Endothelial cell of hepatic sinusoid (primary cell): ENCODE measurements around the gene SMYD3.

ENCODE experiments used
- in situ Hi-C: cut with HindIII; loops from 2 replicates; pipeline ENCODE4 v1.10.0; 2017; ENCODE audit warnings: low sequenced_read_pairs

The SMYD3 gene

DNA sequence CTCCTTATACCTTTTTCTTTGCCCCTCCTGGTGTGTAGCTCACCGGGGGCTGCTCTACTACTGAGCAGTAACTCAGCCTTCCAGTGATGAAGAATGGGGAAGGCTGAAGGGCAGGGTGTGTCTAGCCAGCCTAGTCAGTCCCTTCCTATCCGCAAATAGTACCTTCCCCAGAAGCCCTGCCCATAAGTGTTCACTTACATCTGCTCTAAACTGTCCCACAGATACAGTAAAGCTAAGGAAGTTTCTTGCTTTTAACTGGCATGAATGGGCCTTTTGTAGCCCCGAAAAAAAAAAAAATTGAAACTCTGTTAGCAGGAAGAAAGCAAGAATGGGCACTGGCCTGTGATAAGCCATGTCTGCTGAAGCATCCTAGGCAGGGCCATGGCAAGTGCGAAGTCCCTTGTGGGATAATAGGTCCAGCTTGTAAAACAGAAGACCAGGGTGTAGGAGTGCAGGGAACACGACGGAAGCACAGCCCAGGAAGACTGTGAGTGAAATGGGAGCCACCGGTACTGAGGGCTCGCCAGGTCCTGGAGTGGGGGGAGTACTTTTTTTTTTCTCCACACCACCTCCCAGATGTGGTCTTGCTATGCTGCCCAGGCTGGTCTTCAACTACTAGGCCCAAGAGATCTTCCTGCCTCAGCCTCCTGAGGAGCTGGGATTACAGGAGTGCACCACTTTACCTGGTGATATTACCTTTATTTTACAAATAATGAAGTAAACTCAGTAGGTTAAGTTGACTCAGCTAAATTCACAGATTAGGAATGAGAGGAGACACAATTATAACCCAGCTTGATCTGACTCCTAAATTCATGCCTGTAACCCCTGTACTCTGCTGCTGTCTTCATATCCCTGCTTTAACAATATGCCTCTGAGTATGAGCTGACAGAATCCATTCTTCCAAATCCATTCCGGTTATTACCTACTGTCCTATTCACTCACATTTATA, 347.5 kb downstream of the SMYD3 start:
- in situ Hi-C loops: no loop called here

DNA sequence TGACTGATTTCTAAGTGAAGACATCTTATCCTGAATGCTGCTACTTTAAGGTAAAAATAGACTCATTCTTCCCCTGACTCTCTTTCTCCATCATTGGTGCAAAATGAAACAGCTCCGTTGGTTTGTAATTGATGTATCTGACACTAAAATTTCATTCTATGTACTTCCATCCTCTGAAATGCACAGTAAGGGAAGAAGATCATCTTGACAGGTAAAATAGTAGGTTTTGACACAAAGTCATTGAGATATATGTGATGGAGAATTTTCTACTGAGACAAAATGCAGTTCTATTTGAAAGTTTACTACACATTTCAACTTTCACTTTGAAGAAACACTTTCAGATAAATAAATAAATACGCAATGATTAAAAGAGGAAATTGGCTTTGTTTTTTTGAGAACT, 348.9 kb downstream of the SMYD3 start:
- in situ Hi-C loops: no loop called here

DNA sequence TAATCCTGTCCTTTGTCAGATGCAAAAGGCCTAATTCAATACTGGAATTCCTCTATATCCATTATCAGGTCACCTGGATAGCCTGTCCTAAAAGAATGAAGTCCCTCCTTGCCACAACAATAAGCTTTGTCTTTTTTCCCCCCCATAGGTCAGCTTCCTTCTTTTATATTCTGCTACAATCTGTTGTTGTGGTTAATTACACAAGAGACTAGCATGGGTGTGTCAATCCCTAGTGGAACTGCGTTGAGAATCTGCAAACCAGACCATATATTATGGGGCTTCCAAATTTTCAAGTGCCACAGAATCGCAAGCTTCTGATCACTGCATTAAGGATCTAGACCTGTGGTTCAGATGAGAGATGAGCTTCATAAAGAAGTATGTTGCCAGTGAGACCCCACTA, 349.6 kb downstream of the SMYD3 start:
- in situ Hi-C loops: no loop called here

DNA sequence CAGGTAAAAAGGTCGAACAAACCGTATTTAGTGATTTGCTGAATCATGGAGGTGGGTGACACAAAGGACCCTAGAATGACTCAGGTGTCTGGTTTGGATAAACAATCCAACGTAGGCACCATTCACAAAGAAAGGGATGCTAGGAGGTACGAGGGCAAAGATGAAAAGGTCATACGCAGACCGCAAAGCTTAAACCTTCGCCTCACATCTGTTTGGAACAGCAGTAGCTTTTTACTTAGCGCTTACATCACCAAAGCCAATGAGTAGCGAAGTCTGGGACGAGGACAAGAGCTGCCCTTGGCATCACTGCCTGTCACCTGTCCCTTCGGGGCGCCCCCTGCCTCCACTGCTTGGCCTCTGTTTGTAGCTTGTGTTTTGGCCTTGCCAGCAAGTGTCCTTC, 350.2 kb downstream of the SMYD3 start:
- in situ Hi-C loops: no loop called here

DNA sequence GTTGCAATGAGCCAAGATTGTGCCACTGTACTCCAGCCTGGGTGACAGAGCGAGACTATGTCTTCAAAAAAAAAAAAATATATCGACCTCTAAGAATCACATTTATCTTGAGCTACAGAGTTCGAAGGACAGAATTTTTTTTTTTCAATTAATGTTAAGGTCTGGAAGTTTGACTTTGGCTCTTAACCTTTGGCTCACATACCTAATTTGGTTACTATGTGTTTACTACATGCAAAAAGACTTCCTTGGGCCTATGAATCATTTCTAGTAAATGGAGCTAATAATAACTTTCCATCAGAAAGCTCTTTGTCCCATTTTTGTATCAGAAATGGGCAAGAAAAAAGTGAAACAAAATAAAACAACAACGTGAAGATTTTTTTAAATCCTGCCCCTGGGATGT, 351.2 kb downstream of the SMYD3 start:
- in situ Hi-C loops: no loop called here

DNA sequence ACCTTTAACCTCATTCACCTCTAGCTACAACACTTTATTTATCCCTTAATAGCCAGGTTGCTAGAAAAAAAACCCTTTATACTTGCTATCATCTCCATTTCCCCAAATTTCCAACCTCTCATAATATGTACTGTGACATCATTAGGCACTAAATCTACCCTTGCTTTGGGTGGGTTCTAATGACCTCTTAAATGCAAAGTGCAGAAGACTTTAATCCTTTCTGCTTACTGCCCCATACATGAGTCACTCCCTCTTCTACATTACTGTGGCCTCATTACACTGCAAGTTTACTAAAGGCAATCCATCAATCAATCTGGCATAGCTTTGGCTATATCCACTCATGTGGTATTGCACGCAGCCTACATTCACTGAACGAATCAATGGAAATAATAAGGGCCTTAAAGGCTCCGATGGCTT, 353.3 kb downstream of the SMYD3 start:
- in situ Hi-C loops: no loop called here

DNA sequence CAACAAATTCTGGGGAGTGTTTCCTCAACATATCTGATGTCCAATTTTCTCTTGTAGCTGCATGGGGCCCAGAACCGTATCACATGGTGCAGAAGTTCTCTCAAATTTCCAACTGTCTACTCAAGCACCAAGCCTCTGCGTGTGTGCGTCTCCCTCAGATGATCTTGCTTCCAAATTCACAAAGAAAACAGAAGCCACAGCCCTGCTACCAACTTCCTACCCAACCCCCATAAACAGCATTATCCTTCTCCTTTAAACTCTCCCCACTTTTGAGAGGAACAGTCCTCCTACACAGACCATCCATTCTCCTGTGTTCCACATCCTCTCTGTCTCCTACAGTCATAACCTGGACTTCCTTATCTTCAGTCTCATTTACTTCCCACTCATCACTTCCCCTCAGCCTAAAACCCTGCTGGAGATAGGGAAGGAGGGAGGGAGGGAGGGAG, 354.1 kb downstream of the SMYD3 start:
- in situ Hi-C loops: no loop called here

DNA sequence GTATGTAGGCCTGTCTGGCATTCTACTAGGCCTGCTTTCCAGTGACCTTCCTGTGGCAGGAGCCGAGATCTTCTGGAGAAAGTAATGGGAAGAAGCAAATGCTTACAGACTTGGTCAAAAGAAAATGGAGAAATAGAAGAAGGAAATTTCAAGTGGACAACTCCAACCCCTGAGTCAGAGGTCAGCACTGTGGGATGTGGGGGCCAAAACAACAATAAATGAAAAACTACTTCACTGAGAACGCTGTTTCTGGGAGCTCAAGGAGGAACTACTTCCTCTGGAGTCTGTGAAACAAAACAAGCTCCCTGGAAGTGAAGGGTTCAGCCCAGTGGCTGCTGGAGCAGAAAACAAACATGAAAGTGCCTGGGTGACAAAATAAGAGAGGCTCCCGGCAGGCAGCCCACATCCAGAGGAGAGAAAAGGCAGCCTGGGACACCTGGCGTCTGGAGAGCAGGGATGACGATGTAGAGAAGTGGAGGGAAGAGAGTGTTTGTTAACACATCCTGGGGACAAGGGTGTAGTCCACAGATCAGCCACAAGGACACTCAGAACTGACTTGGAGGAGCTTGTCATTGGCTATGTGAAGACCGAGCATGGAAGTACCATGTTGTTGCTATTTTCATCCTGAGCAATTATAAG, 355.2 kb downstream of the SMYD3 start:
- in situ Hi-C loops: no loop called here

DNA sequence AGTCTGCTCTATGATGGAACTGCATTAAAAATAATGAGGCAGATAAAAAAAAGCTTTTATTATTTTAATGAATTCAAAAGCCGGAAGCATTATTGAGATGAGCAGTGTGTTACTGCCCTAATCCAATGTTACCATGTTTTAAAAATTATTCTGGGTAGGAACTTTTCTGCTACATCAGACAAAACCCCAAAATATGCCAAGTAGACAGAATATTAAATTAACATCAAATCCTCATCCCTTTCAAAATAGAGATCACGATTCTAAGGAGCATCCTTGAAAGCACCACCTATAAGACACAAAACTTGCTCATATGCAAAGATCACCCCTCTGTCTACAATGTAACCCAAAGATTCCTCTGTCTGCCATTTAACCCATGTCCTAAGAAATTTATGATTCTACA, 357.5 kb downstream of the SMYD3 start:
- in situ Hi-C loops: no loop called here

DNA sequence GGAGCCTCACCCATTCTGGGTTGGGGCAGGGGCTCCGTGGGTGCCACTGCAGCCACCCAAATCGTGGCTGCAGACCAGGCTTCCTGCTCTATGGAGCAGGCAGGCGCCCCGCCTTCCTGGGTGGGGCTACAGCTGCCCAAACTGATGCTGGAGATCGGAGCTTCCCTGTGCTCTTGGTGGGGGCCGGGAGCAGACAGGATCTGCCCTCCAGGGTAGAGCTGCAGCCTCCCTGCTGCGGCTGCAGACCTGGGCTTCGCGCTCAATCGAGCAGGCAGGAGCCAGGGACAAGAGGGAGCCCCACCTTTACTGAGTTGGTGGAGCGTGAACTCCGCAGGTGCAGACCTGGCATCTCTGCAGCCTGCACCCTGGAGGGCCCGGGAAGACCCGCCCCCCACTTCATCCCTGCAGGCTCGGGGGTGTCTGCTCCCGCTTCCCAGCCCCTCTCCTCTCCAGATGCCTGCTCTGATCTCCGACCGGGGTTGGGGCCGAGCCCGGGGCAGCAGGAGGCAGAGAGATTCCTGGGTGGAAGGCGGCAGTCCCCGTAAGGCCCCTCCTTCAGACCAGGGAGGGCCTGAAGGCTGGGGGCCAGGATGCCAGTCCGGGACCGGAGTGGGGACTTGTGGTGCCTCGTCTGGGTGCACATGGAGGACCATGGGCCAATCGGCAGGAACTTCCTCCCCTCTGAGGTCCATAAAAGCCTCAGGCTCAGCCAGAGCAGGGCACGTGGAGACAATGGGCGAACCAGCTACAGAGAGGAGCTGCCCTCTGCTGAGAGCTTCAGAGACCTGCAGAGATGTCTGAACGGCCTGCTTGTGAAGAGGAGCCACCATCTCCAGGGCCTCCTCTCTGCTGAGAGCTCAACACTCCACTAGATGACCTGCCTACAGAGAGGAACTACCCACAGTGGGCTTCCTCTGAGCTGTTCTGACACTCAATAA, 359.3 kb downstream of the SMYD3 start:
- in situ Hi-C loops: no loop called here

DNA sequence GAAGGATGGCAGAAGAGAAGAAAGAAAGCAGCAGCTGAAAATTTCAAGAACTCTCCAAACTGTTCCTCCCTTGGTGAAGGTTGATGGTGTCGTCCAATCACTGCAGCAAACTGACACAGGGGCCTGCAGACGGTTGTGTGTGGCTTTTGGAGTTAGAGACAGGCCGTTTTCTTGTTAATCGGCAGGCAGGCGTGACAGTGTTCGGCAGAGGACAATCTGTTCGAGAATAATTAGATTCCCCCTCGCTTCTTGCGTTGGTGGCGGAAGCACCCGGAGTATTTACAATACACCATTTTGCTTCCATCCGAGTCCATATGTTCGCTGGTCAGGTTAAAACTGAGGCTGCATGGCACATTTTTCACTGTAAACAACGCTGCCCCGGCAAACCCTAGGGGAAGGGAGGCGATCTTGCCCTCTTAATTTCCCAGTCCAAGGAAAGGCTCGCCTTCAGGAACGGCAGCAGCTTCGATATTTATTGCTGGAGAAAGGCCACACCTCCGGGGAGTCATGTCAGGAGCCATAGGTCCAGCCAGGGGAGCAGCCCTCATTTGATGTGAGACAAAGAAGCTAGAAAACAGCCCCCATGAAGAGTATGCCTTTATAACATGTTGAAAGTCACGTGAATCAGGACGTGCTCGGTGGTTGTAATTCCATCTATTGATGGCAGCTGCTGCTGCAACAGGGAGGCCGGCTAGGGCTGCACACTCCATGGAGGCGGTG, 360.1 kb downstream of the SMYD3 start:
- in situ Hi-C loops: no loop called here

DNA sequence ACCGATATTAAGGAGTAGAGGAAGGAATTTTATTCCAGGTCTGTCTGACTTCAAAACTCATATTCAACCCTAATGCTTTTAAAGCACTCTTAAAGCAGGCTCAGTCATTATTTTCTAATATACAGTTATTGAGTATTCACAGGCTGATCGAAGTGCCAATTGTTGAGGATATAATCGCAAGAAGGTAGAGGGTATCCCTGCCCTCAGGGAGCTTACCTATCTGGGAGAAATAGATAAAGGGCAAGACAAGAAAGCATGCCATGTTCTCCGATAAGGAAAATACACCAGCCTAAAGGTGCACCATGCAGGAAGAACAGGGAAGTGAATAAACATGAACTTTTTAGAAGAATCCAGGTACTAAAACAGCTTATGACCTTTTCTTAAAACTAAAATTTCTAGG, 361.2 kb downstream of the SMYD3 start:
- in situ Hi-C loops: no loop called here

DNA sequence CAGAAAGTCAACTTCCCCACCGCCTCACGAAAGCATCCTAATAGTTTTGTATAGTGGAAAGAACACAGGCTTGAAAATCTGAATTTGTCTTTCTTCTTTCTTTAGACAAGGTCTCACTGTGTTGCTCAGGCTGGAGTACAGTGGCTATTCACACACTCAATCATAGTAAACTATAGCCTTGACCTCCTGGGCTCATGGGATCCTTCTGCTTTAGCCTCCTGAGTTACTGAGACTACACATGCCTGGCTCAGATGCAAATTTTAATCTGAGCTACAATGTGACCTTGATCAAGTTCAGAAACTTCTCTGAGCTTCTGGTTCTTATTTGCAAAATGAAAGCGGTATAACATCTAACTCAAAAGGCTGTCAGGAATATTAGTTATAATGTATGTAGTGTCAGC, 362.1 kb downstream of the SMYD3 start:
- in situ Hi-C loops: no loop called here

DNA sequence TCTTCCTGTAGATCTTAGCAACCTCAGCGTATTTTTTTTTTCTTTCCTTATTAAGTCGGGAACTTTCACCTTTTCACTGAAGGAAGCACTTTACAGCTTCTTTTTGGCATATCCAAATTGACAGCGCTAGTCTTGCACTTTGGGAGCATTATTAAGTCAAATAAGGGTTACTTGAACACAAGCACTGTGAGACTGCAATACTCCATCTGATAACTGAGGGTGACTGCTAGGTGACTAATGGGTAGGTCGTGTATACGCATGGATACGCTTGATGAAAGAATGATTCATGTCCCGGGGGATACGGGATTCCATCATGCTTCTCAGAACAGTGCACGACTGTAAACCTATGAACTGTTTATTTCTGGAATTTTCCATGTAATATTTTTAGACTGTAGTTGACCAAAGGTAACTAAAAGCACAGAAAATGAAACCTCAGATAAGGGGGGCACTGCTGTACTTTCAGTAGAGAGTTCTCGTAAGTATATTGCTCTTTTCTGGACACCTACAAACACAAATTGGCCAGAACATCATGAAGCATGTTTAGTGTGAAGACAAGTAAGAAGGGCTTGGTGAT, 364.7 kb downstream of the SMYD3 start:
- in situ Hi-C loops: no loop called here

DNA sequence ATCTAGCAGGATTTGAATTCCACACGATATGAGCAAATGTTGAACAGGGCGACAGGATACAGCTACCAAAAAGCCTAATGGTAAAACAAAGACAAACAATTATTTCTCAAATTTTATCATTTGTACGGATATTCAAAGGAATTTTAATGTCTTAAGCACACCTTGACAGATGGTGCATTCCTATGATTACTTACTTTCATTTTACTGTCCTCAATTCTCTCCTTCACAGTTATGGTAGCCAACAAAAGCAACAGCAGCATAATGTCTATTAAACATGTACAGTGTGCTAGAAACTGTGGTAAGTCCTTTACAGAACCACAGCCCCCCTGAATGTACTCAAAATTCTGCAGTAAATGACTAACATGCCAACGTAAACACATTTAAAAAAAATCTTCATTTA, 365.8 kb downstream of the SMYD3 start:
- in situ Hi-C loops: no loop called here

DNA sequence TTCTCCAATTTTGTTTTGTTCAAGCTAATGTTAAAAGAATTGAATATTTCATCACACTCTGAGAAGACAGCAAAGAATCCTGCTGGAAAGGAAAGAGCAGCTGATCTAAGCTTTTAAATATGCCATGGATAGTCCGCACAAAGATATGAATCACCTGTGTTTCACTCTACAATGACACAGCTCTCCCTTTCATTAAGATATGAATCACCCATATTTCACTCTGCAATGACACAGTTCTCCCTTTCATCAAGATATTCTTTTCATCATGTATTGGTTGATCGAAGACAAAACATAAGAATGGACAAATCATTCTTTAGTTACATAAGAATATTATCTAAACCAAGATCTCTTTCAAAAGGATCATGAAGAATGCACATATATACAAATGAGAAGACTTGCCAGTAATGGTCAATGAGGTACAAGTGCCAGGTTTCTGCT, 367.3 kb downstream of the SMYD3 start:
- in situ Hi-C loops: no loop called here

DNA sequence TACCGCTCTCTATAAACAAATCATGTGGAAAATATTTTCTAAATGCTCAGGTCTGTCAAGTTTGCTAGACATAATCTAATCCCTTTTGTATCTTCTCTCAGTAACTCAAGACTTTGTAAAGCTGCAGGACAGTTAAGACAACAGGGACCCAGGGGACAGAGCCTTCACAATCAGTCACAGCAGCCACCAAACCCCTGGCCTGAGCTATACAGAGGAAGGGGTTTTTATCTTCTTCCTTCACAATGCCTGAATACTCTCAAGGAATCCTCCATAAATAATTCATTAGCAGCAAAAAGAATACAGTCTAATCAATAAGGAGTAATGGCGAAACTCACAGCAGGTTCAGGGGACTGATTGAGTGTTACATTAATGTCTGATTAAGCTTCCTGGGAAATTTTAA, 368.3 kb downstream of the SMYD3 start:
- in situ Hi-C loops: no loop called here

DNA sequence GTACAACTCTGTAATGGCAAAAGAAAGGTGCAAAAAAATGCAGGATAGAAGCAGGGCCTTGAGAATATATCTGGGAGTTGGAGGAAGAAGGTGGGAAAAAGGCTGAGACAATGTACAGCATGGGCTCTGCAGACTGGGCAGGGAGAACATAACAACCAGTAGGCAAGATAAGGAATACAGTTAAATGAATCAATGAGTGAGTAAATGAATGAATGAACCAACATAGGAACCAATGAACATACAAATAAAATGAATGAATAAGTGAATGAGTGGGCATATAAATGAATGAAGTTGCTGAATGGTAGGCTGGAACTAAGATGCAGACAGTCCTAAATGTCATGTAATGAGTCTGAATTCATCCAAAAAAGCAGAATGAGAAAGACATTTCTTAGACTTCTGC, 370.6 kb downstream of the SMYD3 start:
- in situ Hi-C loops: no loop called here

DNA sequence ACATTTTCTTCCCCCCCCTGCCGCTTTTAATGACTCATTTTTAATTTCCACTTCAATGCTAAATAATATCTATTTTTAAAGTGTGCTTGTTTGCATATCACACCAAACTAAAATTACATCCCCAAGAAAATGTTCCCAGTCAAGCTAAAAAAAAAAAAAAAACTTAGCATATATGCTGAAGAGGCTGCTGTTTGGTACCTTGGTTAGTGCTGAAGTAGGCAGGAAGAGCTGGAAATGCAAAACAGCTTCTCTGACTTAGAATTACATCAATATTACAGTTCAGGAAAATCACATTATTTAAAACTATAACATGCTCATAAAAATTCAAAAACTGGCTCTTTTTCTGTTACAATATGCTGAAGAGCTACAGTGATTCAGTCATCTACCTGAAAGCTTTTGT, 372.3 kb downstream of the SMYD3 start:
- in situ Hi-C loops: no loop called here

DNA sequence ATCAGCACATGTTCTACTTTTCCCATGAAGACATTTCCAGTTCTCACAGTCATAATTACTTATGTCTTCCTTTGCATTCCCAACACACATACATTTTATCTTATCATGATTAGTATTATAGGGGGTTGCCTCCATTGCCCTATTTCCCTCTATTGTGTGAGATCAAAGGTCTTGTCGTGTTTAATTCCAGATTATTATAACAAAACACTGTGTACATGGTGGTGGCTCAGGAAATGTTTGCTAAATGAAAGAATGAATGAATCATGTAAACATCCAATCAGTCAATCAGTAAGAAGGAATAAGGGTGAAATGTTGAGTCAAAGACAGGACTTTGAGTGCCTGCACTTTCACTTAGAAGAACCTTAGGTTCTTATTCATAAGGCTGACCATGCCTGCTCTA, 376.0 kb downstream of the SMYD3 start:
- in situ Hi-C loops: no loop called here
